H1 (cell line): Measurements from ENCODE around the gene CAMK2G.

Experiments
- CHD1 ChIP-seq: IDR thresholded peaks from 2 replicates; pipeline ENCODE4 v1.6.1; 2012; ENCODE audit warnings: low read depth, low read length, improper control_type of control experiment
- CTCF ChIP-seq, 3 experiments: IDR thresholded peaks; 1 replicate in 2 of 3; 2 replicates in 1 of 3; pipeline versions ENCODE4 v1.5.1 to v1.6.1; 2011; ENCODE audit warnings: low read length in 3 of 3, mild to moderate bottlenecking in 3 of 3, inconsistent platforms in 2 of 3, low read depth in 1 of 3, moderate library complexity in 1 of 3; ENCODE audit not compliant: insufficient read depth in 1 of 3; ENCODE audit errors: control extremely low read depth in 1 of 3
- HDAC6 ChIP-seq: IDR thresholded peaks from one replicate; pipeline ENCODE4 v1.7.1; 2012; ENCODE audit warnings: low read depth, mild to moderate bottlenecking, inconsistent platforms, low read length, moderate library complexity
- JUND ChIP-seq: IDR thresholded peaks from 2 replicates; pipeline ENCODE4 v1.6.1; 2011; ENCODE audit warnings: mild to moderate bottlenecking, improper control_type of control experiment, low read length
- POLR2AphosphoS5 ChIP-seq: IDR thresholded peaks from 2 replicates; pipeline ENCODE4 v1.6.1; 2011; ENCODE audit warnings: low read depth, low read length
- RXRA ChIP-seq: IDR thresholded peaks from 2 replicates; pipeline ENCODE4 v1.6.1; 2011; ENCODE audit warnings: low read depth, mild to moderate bottlenecking, low read length, moderate library complexity; ENCODE audit not compliant: insufficient read depth
- TF ChIP-seq, protein P1 (sequence below): IDR thresholded peaks from 2 replicates; pipeline ENCODE4 v1.6.1; 2011; ENCODE audit warnings: low read length, improper control_type of control experiment

GRCh38 chr10:73876971-73877370, 2.6 kb upstream of the CAMK2G start:
- TF ChIP-seq RXRA (no peak), CTCF (IDR thresholded peaks at IDR 0.05; ENCODE audit: control extremely low read depth in 1 of 3, insufficient read depth in 1 of 3, low read depth in 1 of 3, low read length in 3 of 3) (no peak), HDAC6 (no peak), CHD1 (no peak), JUND (no peak), POLR2AphosphoS5 (no peak)
- TF ChIP-seq, protein P1, sequence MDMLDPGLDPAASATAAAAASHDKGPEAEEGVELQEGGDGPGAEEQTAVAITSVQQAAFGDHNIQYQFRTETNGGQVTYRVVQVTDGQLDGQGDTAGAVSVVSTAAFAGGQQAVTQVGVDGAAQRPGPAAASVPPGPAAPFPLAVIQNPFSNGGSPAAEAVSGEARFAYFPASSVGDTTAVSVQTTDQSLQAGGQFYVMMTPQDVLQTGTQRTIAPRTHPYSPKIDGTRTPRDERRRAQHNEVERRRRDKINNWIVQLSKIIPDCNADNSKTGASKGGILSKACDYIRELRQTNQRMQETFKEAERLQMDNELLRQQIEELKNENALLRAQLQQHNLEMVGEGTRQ: no peak
